MCF 10A (cell line): ENCODE results near the gene NADK2. TPM values are rescaled to one million over a fixed set of nuclear protein-coding genes. Genes with fewer than 3 reads are reported as not detected.

Source experiments
- BruUV-seq: library from RNA; stranded (reverse); fragments of 400-500 nt; replicated peaks from 2 replicates; lab custom pipeline; 2021; lab: Mats Ljungman, UMichigan
- CTCF ChIA-PET: fragments of 300-600 bp; sonication (Branson Sonifier 250); formaldehyde crosslinking; extraction: SDS; loops from one replicate; lab custom pipeline; 2021; ENCODE audit warnings: antibody characterized with exemption, inconsistent platforms; lab: Yijun Ruan, JAX
- POLR2A ChIA-PET: fragments of 300-600, 350-650 bp; sonication (Branson Sonifier 250); formaldehyde crosslinking; extraction: SDS; loops from one replicate; lab custom pipeline; 2020; ENCODE audit warnings: antibody characterized with exemption, inconsistent platforms; lab: Yijun Ruan, JAX
- DNase-seq: peaks from one replicate; pipeline ENCODE4 v3.0.0-alpha.2; 2018; ENCODE audit not compliant: unreplicated experiment
- H3K27ac Mint-ChIP-seq: one replicate; pipeline ENCODE4 v1.8.0; 2022; ENCODE audit warnings: mild to moderate bottlenecking, low read depth, mixed read lengths; ENCODE audit not compliant: unreplicated experiment
- H3K27me3 Mint-ChIP-seq: one replicate; pipeline ENCODE4 v1.8.0; 2022; ENCODE audit warnings: mixed read lengths; ENCODE audit not compliant: insufficient read depth, unreplicated experiment
- H3K36me3 Mint-ChIP-seq: one replicate; pipeline ENCODE4 v1.8.0; 2022; ENCODE audit warnings: mild to moderate bottlenecking, moderate library complexity, mixed read lengths; ENCODE audit not compliant: insufficient read depth, unreplicated experiment
- H3K4me1 Mint-ChIP-seq: one replicate; pipeline ENCODE4 v1.8.0; 2022; ENCODE audit warnings: mixed read lengths; ENCODE audit not compliant: insufficient read depth, unreplicated experiment
- H3K4me3 Mint-ChIP-seq: one replicate; pipeline ENCODE4 v1.8.0; 2022; ENCODE audit warnings: mild to moderate bottlenecking, moderate library complexity, mixed read lengths; ENCODE audit not compliant: unreplicated experiment
- H3K9me3 Mint-ChIP-seq: one replicate; pipeline ENCODE4 v1.8.0; 2022; ENCODE audit warnings: mixed read lengths; ENCODE audit not compliant: unreplicated experiment
- intact Hi-C: fragments of 100-400 bp; cut with micrococcal nuclease; formaldehyde crosslinking; loops from 2 replicates; pipeline ENCODE4 v1.14.1; 2022
- total RNA-seq: library from RNA; stranded (reverse); gene quantifications from 2 replicates; pipeline ENCODE4 v1.2.3, GENCODE V29; 2022
- TF ChIP-seq, protein P1 (sequence below): fragments of 200-600 bp; IDR thresholded peaks from one replicate; pipeline ENCODE4 v1.8.0; 2022; ENCODE audit warnings: antibody characterized with exemption, mild to moderate bottlenecking; ENCODE audit not compliant: unreplicated experiment

The NADK2 gene
- total RNA-seq, 1 experiment from 2014 or later, result 37.1 TPM

DNA sequence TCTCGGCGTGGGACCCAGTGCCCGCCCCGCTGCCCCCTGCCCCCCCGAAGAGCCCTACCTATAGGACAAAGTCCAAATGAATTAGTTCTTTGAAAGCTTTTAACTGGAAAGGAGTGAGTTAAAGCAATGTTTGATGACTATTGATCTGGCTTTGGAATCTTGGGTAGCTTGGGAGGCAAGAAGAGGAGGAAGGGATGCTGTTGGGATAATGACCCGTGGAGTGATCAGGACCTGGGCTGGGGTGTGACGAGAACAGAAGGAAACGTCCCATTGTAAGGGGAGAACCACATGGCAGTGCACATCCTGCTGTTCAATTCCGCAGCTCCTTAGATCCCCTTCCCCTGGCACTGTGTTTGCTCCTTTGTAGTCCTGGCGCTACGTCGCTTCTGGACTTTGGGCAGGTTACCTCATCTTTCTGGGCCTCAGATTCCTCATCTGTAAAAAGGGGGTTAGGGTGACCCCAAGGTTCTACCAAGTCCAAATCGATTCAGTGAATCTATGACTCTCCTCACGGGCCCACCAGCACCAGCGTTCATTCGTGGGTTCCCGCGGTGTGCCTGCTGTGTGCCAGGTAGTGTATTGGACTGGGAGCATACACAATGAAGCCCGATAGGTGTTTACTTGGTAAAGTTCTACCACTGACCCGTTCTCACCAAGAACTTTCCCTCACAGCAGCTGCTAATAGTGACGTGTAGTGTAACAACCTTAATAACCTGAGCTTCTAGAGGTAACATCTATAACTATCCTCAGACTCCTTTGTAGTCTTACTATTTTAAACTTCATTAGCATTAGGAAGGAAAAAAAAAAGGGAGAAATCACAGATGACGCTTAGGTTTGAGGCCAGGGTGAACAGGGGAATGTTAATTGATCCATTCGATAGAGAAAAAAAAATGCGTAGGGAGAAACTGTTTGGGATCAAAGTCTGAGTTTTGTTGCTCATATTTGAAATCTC lies 1.1 kb upstream of the NADK2 start:
- Mint-ChIP-seq H3K27me3 (no peaks in the 10 kb centered on the region), H3K4me3 (peak overlapping the region; percentile 86)

DNA sequence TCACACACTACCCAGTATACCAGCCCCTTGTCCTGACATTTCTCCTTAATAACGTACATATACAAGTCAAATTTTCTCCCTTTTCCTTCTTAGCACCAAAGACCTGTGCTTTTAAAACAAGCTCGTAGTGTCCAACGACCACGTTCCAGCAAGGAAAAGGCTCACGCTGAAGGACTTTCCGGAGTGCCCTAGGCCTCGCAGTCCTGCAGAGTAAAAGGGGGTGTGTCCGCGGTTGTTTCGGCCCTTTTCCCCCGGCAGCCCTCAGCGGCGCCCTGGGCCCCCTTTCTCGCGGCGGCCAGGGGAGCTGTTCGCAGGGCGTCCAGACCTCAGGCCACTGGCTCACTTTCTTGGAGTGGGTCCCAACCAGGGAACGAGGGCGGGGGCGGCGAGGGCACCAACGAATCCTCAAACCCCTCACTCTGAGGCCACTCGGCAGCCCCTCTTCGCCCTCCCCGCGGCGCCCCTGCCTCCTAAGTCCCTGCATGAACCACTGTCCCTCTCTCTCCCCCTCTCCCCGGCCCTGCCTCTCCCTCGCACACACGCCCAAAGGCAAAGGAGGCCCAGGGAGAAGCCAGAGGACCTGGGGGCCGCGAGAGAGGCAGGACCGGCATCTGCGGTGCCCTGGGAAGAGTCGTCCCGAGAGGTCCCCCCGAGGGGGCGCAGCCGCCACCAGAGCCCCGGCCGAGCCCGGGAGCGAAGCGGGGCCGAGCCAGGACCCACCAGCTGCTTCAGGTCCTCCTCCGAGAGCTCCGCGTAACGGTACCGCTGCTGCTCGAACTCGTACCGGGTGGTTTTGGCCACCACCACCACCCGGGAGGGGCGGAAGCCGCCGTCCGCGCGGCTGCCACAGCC lies 720 bp downstream of the NADK2 start:
- intact Hi-C loops, result loop anchor here (5.0 kb wide), 1 partner anchor 64 kb away; no protein-coding TSS in a partner anchor
- POLR2A ChIA-PET, result interaction anchor here (0.6 to 2.9 kb wide), 23 partner anchors 10 to 1311 kb away, joined by 3 to 19 read pairs (median 4); partner anchors contain the start of genes LMBRD2, RANBP3L, SKP2 and SLC1A3

More for the DNA sequence above, 1.1 kb upstream of the NADK2 start:
- POLR2A ChIA-PET, result interaction anchor here (0.6 to 2.4 kb wide), 21 partner anchors 12 to 1828 kb away, joined by 3 to 19 read pairs (median 4); partner anchors contain the start of genes LMBRD2, RANBP3L, SKP2 and SLC1A3
- Mint-ChIP-seq H3K36me3 (no peaks in the 10 kb centered on the region), H3K4me1 (peaks cover 31% of the 10 kb centered on the region), H3K9me3 (no peaks in the 10 kb centered on the region), H3K27ac (peak overlapping the region; percentile 98)
- CTCF ChIA-PET, result interaction anchor here (0.6 to 2.7 kb wide), 14 partner anchors 9 to 702 kb away, joined by 3 to 17 read pairs (median 4); no protein-coding TSS in a partner anchor
- BruUV-seq, result TSS peak; percentile 67
- intact Hi-C loops, result loop anchor here (1.0 to 5.0 kb wide), 2 partner anchors 62 to 66 kb away; no protein-coding TSS in a partner anchor
- TF ChIP-seq, protein P1, sequence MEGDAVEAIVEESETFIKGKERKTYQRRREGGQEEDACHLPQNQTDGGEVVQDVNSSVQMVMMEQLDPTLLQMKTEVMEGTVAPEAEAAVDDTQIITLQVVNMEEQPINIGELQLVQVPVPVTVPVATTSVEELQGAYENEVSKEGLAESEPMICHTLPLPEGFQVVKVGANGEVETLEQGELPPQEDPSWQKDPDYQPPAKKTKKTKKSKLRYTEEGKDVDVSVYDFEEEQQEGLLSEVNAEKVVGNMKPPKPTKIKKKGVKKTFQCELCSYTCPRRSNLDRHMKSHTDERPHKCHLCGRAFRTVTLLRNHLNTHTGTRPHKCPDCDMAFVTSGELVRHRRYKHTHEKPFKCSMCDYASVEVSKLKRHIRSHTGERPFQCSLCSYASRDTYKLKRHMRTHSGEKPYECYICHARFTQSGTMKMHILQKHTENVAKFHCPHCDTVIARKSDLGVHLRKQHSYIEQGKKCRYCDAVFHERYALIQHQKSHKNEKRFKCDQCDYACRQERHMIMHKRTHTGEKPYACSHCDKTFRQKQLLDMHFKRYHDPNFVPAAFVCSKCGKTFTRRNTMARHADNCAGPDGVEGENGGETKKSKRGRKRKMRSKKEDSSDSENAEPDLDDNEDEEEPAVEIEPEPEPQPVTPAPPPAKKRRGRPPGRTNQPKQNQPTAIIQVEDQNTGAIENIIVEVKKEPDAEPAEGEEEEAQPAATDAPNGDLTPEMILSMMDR, result no peak
- no peak for DNase-seq

DNA sequence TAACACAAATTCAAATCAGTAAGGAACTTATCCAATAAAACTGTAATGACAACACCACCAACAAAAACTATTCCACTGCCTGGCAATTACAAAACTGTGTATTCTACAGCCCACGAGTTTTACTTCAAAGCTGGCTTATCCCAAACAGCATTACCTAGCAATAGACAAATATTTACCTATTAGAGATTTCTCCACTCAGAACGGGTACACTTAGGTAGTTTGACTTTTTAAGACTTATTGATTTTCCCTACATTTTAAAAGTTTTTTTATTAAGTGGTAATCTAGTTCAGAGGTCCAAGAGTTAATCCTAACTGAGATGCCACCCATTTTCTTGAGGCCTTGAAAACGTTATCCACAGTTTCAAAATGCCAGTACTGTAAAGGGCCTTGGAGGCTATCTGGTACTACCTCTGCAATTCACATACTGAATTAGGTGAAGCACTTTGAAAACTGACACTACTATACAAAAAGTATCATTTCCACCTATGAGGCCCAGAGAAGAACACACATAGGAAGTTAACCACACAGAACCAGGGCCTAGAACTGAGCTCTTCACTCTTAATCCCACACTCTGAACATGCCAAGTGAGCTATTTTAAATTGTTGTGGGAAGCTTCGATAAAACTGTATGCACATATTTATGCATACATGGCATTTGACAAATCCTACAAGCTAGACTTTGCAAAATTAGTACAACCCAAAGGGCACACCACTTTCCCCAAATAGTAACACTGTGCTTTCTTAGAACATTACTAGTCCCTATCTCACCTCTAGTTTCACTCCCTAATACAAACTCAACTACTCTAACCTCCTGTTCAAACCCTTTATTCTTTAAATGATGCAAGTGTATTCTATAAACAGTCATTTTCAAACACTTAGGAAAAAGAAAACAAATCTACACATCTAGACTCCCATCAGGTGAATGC lies 2.1 kb downstream of the NADK2 start:
- H3K9me3 Mint-ChIP-seq, result no peaks in the 10 kb centered on the region
- H3K36me3 Mint-ChIP-seq, result no peaks in the 10 kb centered on the region
- H3K4me1 Mint-ChIP-seq, result peaks cover 42% of the 10 kb centered on the region
- TF ChIP-seq, protein P1, result no peak
- ChIA-PET POLR2A (interaction anchor here (0.5 to 2.9 kb wide), 6 partner anchors 10 to 637 kb away, joined by 3 to 9 read pairs (median 3); partner anchors contain the start of gene NIPBL), CTCF (interaction anchor here (1.0 kb wide), 2 partner anchors 67 to 220 kb away, joined by 3 to 5 read pairs; no protein-coding TSS in a partner anchor)
- peak; percentile 4 for DNase-seq
- intact Hi-C loops, result loop anchor here (5.0 kb wide), 1 partner anchor 62 kb away; no protein-coding TSS in a partner anchor
- H3K27ac Mint-ChIP-seq, result peak overlapping the region; percentile 98
- peak overlapping the region; percentile 86 for H3K4me3 Mint-ChIP-seq
- BruUV-seq, result no TSS peak
- no peaks in the 10 kb centered on the region for H3K27me3 Mint-ChIP-seq

More for the DNA sequence above, 720 bp downstream of the NADK2 start:
- peak overlapping the region; percentile 98 for H3K27ac Mint-ChIP-seq
- BruUV-seq, result no TSS peak
- peak; percentile 63 for DNase-seq
- H3K9me3 Mint-ChIP-seq, result no peaks in the 10 kb centered on the region
- H3K4me1 Mint-ChIP-seq, result peaks cover 42% of the 10 kb centered on the region
- peak overlapping the region; percentile 86 for H3K4me3 Mint-ChIP-seq
- no peaks in the 10 kb centered on the region for H3K36me3 Mint-ChIP-seq
- H3K27me3 Mint-ChIP-seq, result no peaks in the 10 kb centered on the region
- TF ChIP-seq, protein P1, result no peak
- CTCF ChIA-PET, result interaction anchor here (0.7 to 2.7 kb wide), 16 partner anchors 9 to 471 kb away, joined by 3 to 17 read pairs (median 5); no protein-coding TSS in a partner anchor
